DND-41 (cell line): ENCODE data around the gene CCND1.

Source experiments
- ATAC-seq: fragments of 200-7000 bp; cut with Tn5 transposase; 3 replicates; pipeline ENCODE4 v1.9.1; 2021; ENCODE audit warnings: low read depth; ENCODE audit not compliant: insufficient read depth
- DNase-seq: peaks from one replicate; pipeline ENCODE4 v3.0.0-alpha.2; 2020
- H2AFZ ChIP-seq: 2 replicates; pipeline ENCODE4 v1.6.0; 2012; ENCODE audit warnings: low read depth, low read length
- H3K27ac ChIP-seq: 2 replicates; pipeline ENCODE4 v1.5.1; 2012; ENCODE audit warnings: low read length, inconsistent platforms
- H3K27me3 ChIP-seq: fragments of 200-600 bp; sonication (generic); 2 replicates; pipeline ENCODE4 v1.6.0; 2012; ENCODE audit warnings: low read length, mild to moderate bottlenecking, inconsistent platforms; ENCODE audit not compliant: insufficient read depth, poor library complexity
- H3K36me3 ChIP-seq: 2 replicates; pipeline ENCODE4 v1.5.1; 2012; ENCODE audit warnings: low read length, inconsistent platforms; ENCODE audit not compliant: insufficient read depth
- H3K4me1 ChIP-seq: 2 replicates; pipeline ENCODE4 v1.5.1; 2012; ENCODE audit warnings: mild to moderate bottlenecking, low read length; ENCODE audit not compliant: insufficient read depth
- H3K4me2 ChIP-seq: 2 replicates; pipeline ENCODE4 v1.6.0; 2012; ENCODE audit warnings: mild to moderate bottlenecking, moderate library complexity, low read length, inconsistent platforms; ENCODE audit not compliant: insufficient read depth
- H3K4me3 ChIP-seq, 2 experiments: fragments of 200-600 bp in 1 of 2; shearing (Covaris generic) in 1 of 2; 2 replicates each; pipeline ENCODE4 v1.5.1; 2012 to 2016; ENCODE audit warnings: inconsistent platforms in 2 of 2, low read length in 2 of 2, mild to moderate bottlenecking in 2 of 2, low read depth in 1 of 2, moderate library complexity in 1 of 2
- H3K79me2 ChIP-seq: 2 replicates; pipeline ENCODE4 v1.6.0; 2012; ENCODE audit warnings: low read length, inconsistent platforms; ENCODE audit not compliant: insufficient read depth
- H3K9ac ChIP-seq: 2 replicates; pipeline ENCODE4 v1.6.0; 2012; ENCODE audit warnings: low read depth, mild to moderate bottlenecking, inconsistent platforms, low read length, moderate library complexity
- H3K9me3 ChIP-seq: 2 replicates; pipeline ENCODE4 v1.5.1; 2012; ENCODE audit warnings: low read length, moderate library complexity, mild to moderate bottlenecking, inconsistent platforms; ENCODE audit not compliant: insufficient read depth, severe bottlenecking
- H4K20me1 ChIP-seq: 2 replicates; pipeline ENCODE4 v1.6.0; 2012; ENCODE audit warnings: low read length; ENCODE audit not compliant: insufficient read depth
- CTCF ChIP-seq: IDR thresholded peaks from 2 replicates; pipeline ENCODE4 v1.5.1; 2012; ENCODE audit warnings: borderline replicate concordance, low read length, moderate library complexity, mild to moderate bottlenecking; ENCODE audit not compliant: poor library complexity, severe bottlenecking; ENCODE audit errors: extremely low read depth
- EZH2 ChIP-seq: IDR thresholded peaks from 3 replicates; pipeline ENCODE4 v1.6.1; 2012; ENCODE audit warnings: borderline replicate concordance, low read depth, mild to moderate bottlenecking, moderate library complexity, low read length, inconsistent platforms; ENCODE audit not compliant: severe bottlenecking

The CCND1 gene

GRCh38 chr11:69658626-69659450, 17.9 kb downstream of the CCND1 start:
- H4K20me1 ChIP-seq = peaks cover 3% of the 10 kb centered on the region; the same call in 1 of the 2 replicates
- H3K4me3 ChIP-seq = no peak overlapping the region
- H3K4me2 ChIP-seq = no peak overlapping the region
- no peak for ATAC-seq
- TF ChIP-seq EZH2 (no peak), CTCF (no peak)
- H3K27me3 ChIP-seq = no peaks in the 10 kb centered on the region
- no peak overlapping the region for H3K9ac ChIP-seq
- no peaks in the 10 kb centered on the region for H3K4me1 ChIP-seq
- H2AFZ ChIP-seq = no peak overlapping the region
- H3K79me2 ChIP-seq = no peaks in the 10 kb centered on the region
- no peak for DNase-seq
- H3K27ac ChIP-seq = no peak overlapping the region
- H3K36me3 ChIP-seq = 0 out of 2 replicates have a peak, but pooled peaks cover under 1% of the 10 kb centered on the region
- H3K9me3 ChIP-seq = no peaks in the 10 kb centered on the region

- Histone ChIP-seq H4K20me1 (peaks cover 7% of the 10 kb centered on the region; the same call in 1 of the 2 replicates), H3K9me3 (no peaks in the 10 kb centered on the region), H3K27me3 (no peaks in the 10 kb centered on the region), H3K9ac (no peak overlapping the region), H3K4me1 (no peaks in the 10 kb centered on the region), H3K27ac (no peak overlapping the region), H3K36me3 (peaks cover 8% of the 10 kb centered on the region), H3K4me2 (no peak overlapping the region), H2AFZ (no peak overlapping the region), H3K79me2 (no peaks in the 10 kb centered on the region), H3K4me3 (no peak overlapping the region)
- TF ChIP-seq EZH2 (no peak), CTCF (no peak)
- DNase-seq (no peak), ATAC-seq (no peak)
Measured at GRCh38 chr11:69659591-69659990, 18.6 kb downstream of the CCND1 start.

- Histone ChIP-seq H3K27me3 (no peaks in the 10 kb centered on the region), H3K4me1 (no peaks in the 10 kb centered on the region), H3K36me3 (peaks cover 13% of the 10 kb centered on the region), H4K20me1 (peaks cover 7% of the 10 kb centered on the region; the same call in 1 of the 2 replicates), H3K4me2 (no peak overlapping the region), H3K79me2 (no peaks in the 10 kb centered on the region), H3K27ac (no peak overlapping the region), H3K9ac (no peak overlapping the region), H3K9me3 (no peaks in the 10 kb centered on the region), H2AFZ (no peak overlapping the region), H3K4me3 (no peak overlapping the region)
- ATAC-seq (no peak), DNase-seq (no peak)
- TF ChIP-seq EZH2 = no peak
- no peak for TF ChIP-seq CTCF
Measured at GRCh38 chr11:69660001-69660500, 19.1 kb downstream of the CCND1 start.
